ENCODE results near the gene NOL3. TPM values are rescaled to one million over a fixed set of nuclear protein-coding genes. Genes with fewer than 3 reads are reported as not detected.
A peak's percentile ranks its signal among the peaks of the same experiment; 100 is the strongest.

NOL3 gene
- total RNA-seq, 1 donor from 2014 or later: 2.6 TPM

DNA sequence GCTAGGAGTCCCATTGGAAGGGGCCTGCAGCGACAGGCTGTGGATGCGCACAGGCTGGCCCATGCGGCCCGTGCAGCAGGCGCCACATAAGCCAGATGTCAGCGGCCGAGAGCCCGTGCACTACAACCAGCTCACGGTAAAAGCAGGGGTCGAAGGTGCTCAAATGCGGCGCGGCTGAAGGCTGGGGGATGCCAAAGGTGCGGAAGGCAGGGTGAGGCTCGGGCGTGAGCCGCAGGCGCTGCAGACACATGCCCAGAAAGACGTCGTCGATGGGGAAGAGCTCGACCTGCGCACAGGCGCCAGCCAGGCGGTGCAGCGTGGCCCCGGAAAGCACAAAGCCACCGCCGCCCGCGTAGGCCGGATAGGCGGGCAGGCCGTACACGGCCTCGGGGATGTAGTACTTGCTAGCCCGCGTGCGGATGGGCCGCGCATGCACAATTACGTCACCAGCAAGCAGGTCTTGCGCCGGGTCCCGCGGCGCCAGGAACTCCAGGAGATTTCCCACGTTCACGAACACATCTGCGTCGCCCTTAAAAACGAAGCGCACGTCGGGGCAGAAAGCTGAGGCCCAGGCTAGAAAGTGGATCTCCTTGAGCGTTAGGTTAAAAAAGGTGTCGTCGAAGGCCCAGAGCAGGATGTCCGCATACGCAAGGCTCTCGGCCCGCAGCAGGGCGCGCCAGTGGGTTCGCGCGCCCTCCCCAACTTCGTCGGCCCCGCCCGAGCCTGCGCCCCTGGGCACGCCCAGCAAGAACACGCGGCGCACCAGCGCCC lies 20.9 kb upstream of the NOL3 start:
- no peaks in the 10 kb centered on the region for H3K9me3 Mint-ChIP-seq (ENCODE audit: unreplicated experiment)
- H3K27me3 Mint-ChIP-seq (ENCODE audit: unreplicated experiment): peaks cover 38% of the 10 kb centered on the region
- H3K4me1 Mint-ChIP-seq (ENCODE audit: unreplicated experiment): no peaks in the 10 kb centered on the region
- DNase-seq (ENCODE audit: low spot score): no peak
- H3K27ac Mint-ChIP-seq (ENCODE audit: unreplicated experiment): no peak overlapping the region
- TF ChIP-seq, protein P1, sequence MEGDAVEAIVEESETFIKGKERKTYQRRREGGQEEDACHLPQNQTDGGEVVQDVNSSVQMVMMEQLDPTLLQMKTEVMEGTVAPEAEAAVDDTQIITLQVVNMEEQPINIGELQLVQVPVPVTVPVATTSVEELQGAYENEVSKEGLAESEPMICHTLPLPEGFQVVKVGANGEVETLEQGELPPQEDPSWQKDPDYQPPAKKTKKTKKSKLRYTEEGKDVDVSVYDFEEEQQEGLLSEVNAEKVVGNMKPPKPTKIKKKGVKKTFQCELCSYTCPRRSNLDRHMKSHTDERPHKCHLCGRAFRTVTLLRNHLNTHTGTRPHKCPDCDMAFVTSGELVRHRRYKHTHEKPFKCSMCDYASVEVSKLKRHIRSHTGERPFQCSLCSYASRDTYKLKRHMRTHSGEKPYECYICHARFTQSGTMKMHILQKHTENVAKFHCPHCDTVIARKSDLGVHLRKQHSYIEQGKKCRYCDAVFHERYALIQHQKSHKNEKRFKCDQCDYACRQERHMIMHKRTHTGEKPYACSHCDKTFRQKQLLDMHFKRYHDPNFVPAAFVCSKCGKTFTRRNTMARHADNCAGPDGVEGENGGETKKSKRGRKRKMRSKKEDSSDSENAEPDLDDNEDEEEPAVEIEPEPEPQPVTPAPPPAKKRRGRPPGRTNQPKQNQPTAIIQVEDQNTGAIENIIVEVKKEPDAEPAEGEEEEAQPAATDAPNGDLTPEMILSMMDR (IDR thresholded peaks at IDR 0.05; ENCODE audit: unreplicated experiment): peak; percentile 57
- H3K36me3 Mint-ChIP-seq (ENCODE audit: low read depth, unreplicated experiment): peaks cover 12% of the 10 kb centered on the region
- H3K4me3 Mint-ChIP-seq (ENCODE audit: unreplicated experiment): no peak overlapping the region

DNA sequence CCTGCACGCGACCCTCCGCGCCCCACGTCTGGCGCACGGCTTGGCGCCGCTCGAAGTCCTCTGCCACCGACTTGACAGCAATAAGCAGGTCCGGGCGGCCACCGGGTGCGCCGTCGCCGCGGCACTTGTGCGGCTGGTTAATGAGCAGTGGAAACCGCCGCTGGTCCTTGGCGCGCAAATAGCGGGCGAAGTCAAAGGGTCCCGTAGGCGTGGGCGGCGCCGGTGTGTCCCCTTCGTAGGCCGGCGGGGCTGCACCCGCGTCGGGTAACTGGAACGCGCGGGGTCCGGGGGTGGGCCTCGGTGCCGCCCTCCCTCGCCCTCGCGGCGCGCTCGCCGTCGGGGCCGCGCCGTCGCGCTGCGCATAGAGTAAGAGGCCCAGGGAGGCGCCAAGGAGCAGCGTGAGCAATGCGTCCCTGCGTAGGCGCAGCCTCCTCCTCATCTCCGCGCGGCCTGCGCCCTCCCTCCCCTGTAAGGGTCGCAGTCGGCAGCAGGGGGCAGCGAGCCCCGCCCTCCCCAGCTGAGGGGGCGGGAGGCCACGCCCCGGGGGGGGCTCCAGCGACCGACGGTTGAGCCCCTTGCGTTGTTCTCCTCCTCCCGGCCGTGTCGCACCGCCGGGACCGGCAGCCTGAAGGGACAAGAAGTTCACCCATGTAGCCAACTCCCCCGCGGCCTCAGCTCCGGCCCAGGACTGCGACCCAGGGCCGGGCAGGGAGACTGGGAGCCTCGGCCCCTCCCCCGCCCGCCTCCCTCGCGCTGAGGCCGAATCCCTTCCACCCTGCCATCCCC lies 20.1 kb upstream of the NOL3 start:
- Mint-ChIP-seq H3K4me3 (ENCODE audit: unreplicated experiment) (no peak overlapping the region), H3K4me1 (ENCODE audit: unreplicated experiment) (no peaks in the 10 kb centered on the region), H3K36me3 (ENCODE audit: low read depth, unreplicated experiment) (peaks cover 5% of the 10 kb centered on the region), H3K27me3 (ENCODE audit: unreplicated experiment) (peaks cover 40% of the 10 kb centered on the region), H3K27ac (ENCODE audit: unreplicated experiment) (no peak overlapping the region), H3K9me3 (ENCODE audit: unreplicated experiment) (no peaks in the 10 kb centered on the region)
- DNase-seq (ENCODE audit: low spot score): peak; percentile 64
- TF ChIP-seq, protein P1 (IDR thresholded peaks at IDR 0.05; ENCODE audit: unreplicated experiment): no peak

DNA sequence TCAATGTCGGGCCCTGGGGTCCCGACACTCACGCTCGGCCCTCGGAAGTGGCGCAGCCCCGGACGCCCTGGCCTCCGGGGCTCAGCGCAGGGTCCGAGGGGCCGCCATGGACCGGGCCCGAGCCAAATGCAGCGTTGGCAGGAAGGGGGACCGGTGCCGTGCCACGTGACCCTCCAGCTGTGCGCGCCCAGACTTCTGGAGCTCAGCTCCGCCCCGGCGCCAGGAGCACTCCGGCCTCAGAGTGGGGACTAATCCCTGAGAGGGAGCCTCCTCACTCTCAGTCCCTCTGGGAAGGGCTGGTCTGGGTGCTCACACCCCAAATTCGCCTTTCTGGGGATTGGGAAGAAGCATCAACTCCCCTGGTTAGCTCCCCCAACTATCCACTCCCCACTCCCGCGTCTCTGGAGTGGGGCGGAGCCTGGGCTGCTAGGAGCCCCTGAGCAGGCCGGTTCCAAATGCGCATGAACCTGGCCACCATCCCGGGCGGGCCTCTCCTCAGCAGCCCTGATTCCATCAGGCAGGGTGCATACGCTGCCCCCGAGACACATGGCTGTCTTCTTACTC lies 19.4 kb upstream of the NOL3 start, which contains the start of gene B3GNT9:
TSS of gene B3GNT9 (minus strand) at position 166 of the 564 bp plus-strand sequence. CDS start 513 bp downstream, outside the sequence.
- peak within 1 kb of the TSS; percentile 47 for H3K4me3 Mint-ChIP-seq (ENCODE audit: unreplicated experiment)
- no peak for DNase-seq (ENCODE audit: low spot score)
- peaks cover 5% of the 10 kb centered on the region for H3K36me3 Mint-ChIP-seq (ENCODE audit: low read depth, unreplicated experiment)
- no peak within 1 kb of the TSS for H3K27ac Mint-ChIP-seq (ENCODE audit: unreplicated experiment)
- H3K9me3 Mint-ChIP-seq (ENCODE audit: unreplicated experiment): no peaks in the 10 kb centered on the region
- no peaks in the 10 kb centered on the region for H3K4me1 Mint-ChIP-seq (ENCODE audit: unreplicated experiment)
- peaks cover 39% of the 10 kb centered on the region for H3K27me3 Mint-ChIP-seq (ENCODE audit: unreplicated experiment)
- TF ChIP-seq, protein P1 (IDR thresholded peaks at IDR 0.05; ENCODE audit: unreplicated experiment): no peak

DNA sequence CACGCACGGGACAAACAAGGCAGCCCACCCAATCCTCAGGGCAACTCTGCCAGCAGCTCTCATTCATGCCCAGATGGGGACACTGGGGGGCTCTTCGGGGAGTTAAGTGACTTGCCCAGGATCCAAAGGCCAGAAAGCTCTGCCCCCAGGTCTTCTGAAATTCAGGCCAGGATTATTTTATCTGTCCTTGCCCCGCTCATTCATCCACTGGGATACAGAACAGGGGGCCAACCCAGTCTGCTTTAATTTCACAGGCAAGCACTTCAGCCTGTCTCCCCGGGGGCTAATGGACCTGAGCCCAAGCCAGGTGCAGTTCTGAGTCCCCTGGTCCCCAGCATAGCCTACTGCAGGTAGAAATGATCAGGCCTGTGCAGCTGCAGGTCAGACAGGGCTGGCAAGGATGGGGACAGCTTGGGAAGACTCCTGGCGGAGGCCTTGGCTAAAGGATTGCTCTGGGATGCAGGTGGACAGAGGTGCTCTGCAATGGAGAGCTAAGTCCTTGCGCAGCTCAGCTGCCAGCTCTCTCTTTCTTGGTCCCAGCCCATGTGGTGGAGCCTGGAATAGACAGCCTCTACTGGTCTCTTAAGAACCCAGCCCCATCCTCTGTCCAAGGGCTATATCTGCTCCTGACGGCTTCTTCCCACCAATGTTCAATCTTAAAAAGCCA lies 18.8 kb upstream of the NOL3 start:
- TF ChIP-seq, protein P1 (IDR thresholded peaks at IDR 0.05; ENCODE audit: unreplicated experiment): no peak
- H3K27ac Mint-ChIP-seq (ENCODE audit: unreplicated experiment): no peak overlapping the region
- no peak for DNase-seq (ENCODE audit: low spot score)
- H3K27me3 Mint-ChIP-seq (ENCODE audit: unreplicated experiment): peaks cover 41% of the 10 kb centered on the region
- H3K4me1 Mint-ChIP-seq (ENCODE audit: unreplicated experiment): no peaks in the 10 kb centered on the region
- no peaks in the 10 kb centered on the region for H3K9me3 Mint-ChIP-seq (ENCODE audit: unreplicated experiment)
- peaks cover 5% of the 10 kb centered on the region for H3K36me3 Mint-ChIP-seq (ENCODE audit: low read depth, unreplicated experiment)
- H3K4me3 Mint-ChIP-seq (ENCODE audit: unreplicated experiment): peak overlapping the region; percentile 47
